A549 (cell line): ENCODE results near the gene KNCN. TPM values are rescaled to one million over a fixed set of nuclear protein-coding genes. Genes with fewer than 3 reads are reported as not detected.

Experiments used
- ATAC-seq, 2 experiments: fragments of 200-7000 bp in 1 of 2; fragments of >200 bp in 1 of 2; cut with Nextera tagmentation in 1 of 2; cut with Tn5 transposase in 1 of 2; 3 replicates each; pipeline versions ENCODE4 v1.8.0 to v1.9.1; 2018 to 2020; ENCODE audit warnings: mild to moderate bottlenecking in 1 of 2, moderate library complexity in 1 of 2
- CTCF ChIA-PET: fragments of 300-600 bp; sonication (Branson Sonifier 250); formaldehyde crosslinking; extraction: SDS; loops from one replicate; lab custom pipeline; 2021; ENCODE audit warnings: antibody characterized with exemption, inconsistent platforms; lab: Yijun Ruan, JAX
- POLR2A ChIA-PET: fragments of 350-600 bp; formaldehyde crosslinking; extraction: SDS; loops from one replicate; lab custom pipeline; 2021; ENCODE audit warnings: antibody characterized with exemption, inconsistent platforms; lab: Yijun Ruan, JAX
- DNase-seq, 2 experiments: peaks; one replicate each; pipeline versions ENCODE4 v3.0.0 to v3.0.0-alpha.2; 2011 to 2016; ENCODE audit warnings: low read depth in 1 of 2, low spot score in 1 of 2
- FAIRE-seq: peaks from 2 replicates; lab custom pipeline; 2011; peaks lifted over from hg19 to GRCh38; lab: Jason Lieb, UNC
- H3K27ac ChIP-seq, 2 experiments: fragments of >200 bp; sonication (Bioruptor Twin); formaldehyde crosslinking; 3 replicates each; pipeline ENCODE4 v1.5.1; 2016 to 2017
- H3K4me1 ChIP-seq: fragments of >200 bp; sonication (Bioruptor Twin); formaldehyde crosslinking; 3 replicates; pipeline ENCODE4 v1.6.1; 2016
- H3K4me2 ChIP-seq: fragments of >200 bp; sonication (Bioruptor Twin); formaldehyde crosslinking; 3 replicates; pipeline ENCODE4 v1.6.1; 2016
- H3K4me3 ChIP-seq: fragments of >200 bp; sonication (Bioruptor Twin); formaldehyde crosslinking; 3 replicates; pipeline ENCODE4 v1.5.1; 2016
- H3K9me3 ChIP-seq: fragments of >200 bp; sonication (Bioruptor Twin); formaldehyde crosslinking; 3 replicates; pipeline ENCODE4 v1.6.1; 2016
- CBX8 ChIP-seq: fragments of 200-600 bp; sonication (generic); IDR thresholded peaks from 2 replicates; pipeline ENCODE4 v1.6.1; 2016
- CHD2 ChIP-seq: fragments of 150-350 bp; IDR thresholded peaks from 2 replicates; pipeline ENCODE4 v1.6.1; 2014; ENCODE audit warnings: low read length; ENCODE audit not compliant: partially characterized antibody
- EHF ChIP-seq: fragments of 250-450 bp; sonication (Bioruptor Pico); IDR thresholded peaks from 2 replicates; pipeline ENCODE4 v1.5.0; 2020; ENCODE audit warnings: mild to moderate bottlenecking
- FOSL2 ChIP-seq, 2 experiments: fragments of 450-650 bp in 1 of 2; fragments of >200 bp in 1 of 2; sonication (Bioruptor Twin) in 1 of 2; formaldehyde crosslinking; IDR thresholded peaks; 2 replicates each; pipeline versions ENCODE4 v1.5.0 to v1.6.1; 2016 to 2020; ENCODE audit warnings: mild to moderate bottlenecking in 1 of 2, moderate library complexity in 1 of 2
- GATA3 ChIP-seq: IDR thresholded peaks from 2 replicates; pipeline ENCODE4 v1.6.1; 2012; ENCODE audit warnings: borderline replicate concordance
- JUN ChIP-seq, 2 experiments: fragments of >200 bp; sonication (Bioruptor Twin); formaldehyde crosslinking; IDR thresholded peaks; 2 replicates in 1 of 2; 3 replicates in 1 of 2; pipeline ENCODE4 v1.6.1; 2016 to 2017
- JUNB ChIP-seq: fragments of >200 bp; sonication (Bioruptor Twin); formaldehyde crosslinking; IDR thresholded peaks from 2 replicates; pipeline ENCODE4 v1.6.1; 2016
- MAZ ChIP-seq: fragments of 150-350 bp; IDR thresholded peaks from 2 replicates; pipeline ENCODE4 v1.6.1; 2014; ENCODE audit warnings: antibody characterized with exemption, low read depth, low read length, borderline replicate concordance
- NR3C1 ChIP-seq: fragments of >200 bp; sonication (Bioruptor Twin); formaldehyde crosslinking; IDR thresholded peaks from 3 replicates; pipeline ENCODE4 v1.6.1; 2017
- RAD21 ChIP-seq, 2 experiments: fragments of >200 bp in 1 of 2; sonication (Bioruptor Twin) in 1 of 2; formaldehyde crosslinking in 1 of 2; IDR thresholded peaks in 1 of 2; conservative IDR thresholded peaks in 1 of 2; 2 replicates in 1 of 2; 3 replicates in 1 of 2; pipeline ENCODE4 v1.6.1; 2012 to 2018; ENCODE audit warnings: inconsistent platforms in 1 of 2
- RARB ChIP-seq: fragments of 250-450 bp; sonication (Bioruptor Pico); IDR thresholded peaks from 2 replicates; pipeline ENCODE4 v1.8.0; 2021; ENCODE audit warnings: mild to moderate bottlenecking, moderate library complexity
- ZFP36 ChIP-seq: fragments of 450-650 bp; IDR thresholded peaks from 2 replicates; pipeline ENCODE4 v1.6.1; 2014; ENCODE audit warnings: borderline replicate concordance; ENCODE audit not compliant: partially characterized antibody
- WGBS: methylation state at CpG from one replicate; pipeline ENCODE4 v1.1.6; 2017; ENCODE audit errors: missing lambda C conversion rate; 5-methylcytosine and 5-hydroxymethylcytosine counted together
- polyA plus RNA-seq, 4 experiments: library from polyadenylated mRNA; depleted of rRNA in 3 of 4; stranded (reverse); fragments of >200 nt; fragmentation: RNase III in 1 of 4; extraction: RNeasy Plus Mini Kit Qiagen cat#74134 plus additional on column Dnase treatment in 1 of 4; gene quantifications; 2 replicates in 3 of 4; 3 replicates in 1 of 4; pipeline ENCODE4 v1.2.3, GENCODE V29; 2011 to 2017
- TF ChIP-seq, protein P1 (sequence below): fragments of 250-450 bp; sonication (Bioruptor Pico); IDR thresholded peaks from 2 replicates; pipeline ENCODE4 v1.5.0; 2020; ENCODE audit warnings: low read depth, mild to moderate bottlenecking, moderate library complexity
- TF ChIP-seq, protein P2 (sequence below): fragments of >200 bp; sonication (Bioruptor Twin); formaldehyde crosslinking; IDR thresholded peaks from 2 replicates; pipeline ENCODE4 v1.6.1; 2016
- TF ChIP-seq, protein P3 (sequence below): fragments of >200 bp; sonication (Bioruptor Twin); formaldehyde crosslinking; IDR thresholded peaks from 3 replicates; pipeline ENCODE4 v1.5.1; 2016
- TF ChIP-seq, protein P4 (sequence below): fragments of 250-450 bp; sonication (Bioruptor Pico); IDR thresholded peaks from 2 replicates; pipeline ENCODE4 v1.5.0; 2021; ENCODE audit warnings: mild to moderate bottlenecking, moderate library complexity, borderline replicate concordance
- TF ChIP-seq, protein P5 (sequence below): fragments of 200-600 bp; sonication (generic); IDR thresholded peaks from 2 replicates; pipeline ENCODE4 v1.6.1; 2016; ENCODE audit warnings: antibody characterized with exemption, mild to moderate bottlenecking, moderate library complexity
- TF ChIP-seq, protein P6 (sequence below): fragments of 450-650 bp; IDR thresholded peaks from 2 replicates; pipeline ENCODE4 v1.6.1; 2014; ENCODE audit warnings: antibody characterized with exemption

KNCN gene
- polyA plus RNA-seq, 2 of the 4 experiments (the other 2 are of a cell fraction) = not detected

DNA sequence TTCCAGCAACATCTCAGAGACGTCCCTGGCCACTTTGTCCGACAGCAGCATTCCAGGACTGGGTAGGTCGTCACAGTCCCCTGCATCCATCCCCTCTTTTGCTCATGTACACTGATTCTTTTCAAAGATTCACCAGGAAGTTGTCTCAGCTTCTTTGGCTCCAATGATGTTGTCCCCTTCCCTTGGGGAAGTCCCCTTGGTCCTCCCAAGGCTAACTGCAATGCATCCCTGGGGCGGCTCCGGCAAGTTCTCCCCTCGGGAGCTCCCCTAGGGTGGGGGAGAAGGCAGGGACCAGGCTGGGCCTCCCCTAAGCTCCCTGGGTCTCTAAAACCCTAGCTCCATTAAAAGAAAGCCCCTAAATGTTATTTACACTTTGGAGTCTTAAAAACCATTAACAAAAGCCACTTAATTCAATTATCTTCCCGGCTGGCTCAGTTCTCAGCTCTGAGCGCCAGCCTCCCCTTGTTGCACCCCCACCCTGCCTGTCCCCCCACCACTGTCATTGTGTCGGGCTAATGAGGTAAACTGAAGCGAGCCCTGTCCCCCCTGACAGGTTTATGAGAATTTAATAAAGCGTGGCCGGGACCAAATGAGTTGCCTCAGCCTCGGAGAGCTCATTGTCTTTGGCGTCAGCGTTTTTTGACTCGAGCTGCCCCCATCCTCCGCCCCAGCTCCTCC is 25.3 kb downstream of the KNCN start:
- no peak for ATAC-seq
- no peak for FAIRE-seq
- no peak overlapping the region for H3K4me3 ChIP-seq
- DNase-seq = no peak
- WGBS = 87% methylated on average over 15 of the region's 17 CpGs
- TF ChIP-seq, protein P1, sequence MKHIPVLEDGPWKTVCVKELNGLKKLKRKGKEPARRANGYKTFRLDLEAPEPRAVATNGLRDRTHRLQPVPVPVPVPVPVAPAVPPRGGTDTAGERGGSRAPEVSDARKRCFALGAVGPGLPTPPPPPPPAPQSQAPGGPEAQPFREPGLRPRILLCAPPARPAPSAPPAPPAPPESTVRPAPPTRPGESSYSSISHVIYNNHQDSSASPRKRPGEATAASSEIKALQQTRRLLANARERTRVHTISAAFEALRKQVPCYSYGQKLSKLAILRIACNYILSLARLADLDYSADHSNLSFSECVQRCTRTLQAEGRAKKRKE (CRISPR knock-in tag) = no peak
- TF ChIP-seq, protein P2, sequence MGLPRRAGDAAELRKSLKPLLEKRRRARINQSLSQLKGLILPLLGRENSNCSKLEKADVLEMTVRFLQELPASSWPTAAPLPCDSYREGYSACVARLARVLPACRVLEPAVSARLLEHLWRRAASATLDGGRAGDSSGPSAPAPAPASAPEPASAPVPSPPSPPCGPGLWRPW = no peak
- TF ChIP-seq RARB (CRISPR knock-in tag) (no peak), RAD21 (conservative IDR thresholded peaks at IDR 0.05 in 1 of 2, IDR thresholded peaks at IDR 0.05 in 1 of 2) (no peak), JUNB (no peak), FOSL2 (IDR thresholded peaks at IDR 0.05) (no peak), FOSL2 (CRISPR knock-in tag; IDR thresholded peaks at IDR 0.05) (no peak), ZFP36 (no peak), NR3C1 (no peak), EHF (CRISPR knock-in tag) (no peak), CBX8 (no peak), JUN (IDR thresholded peaks at IDR 0.05) (no peak), MAZ (no peak), GATA3 (no peak), CHD2 (no peak)
- TF ChIP-seq, protein P3, sequence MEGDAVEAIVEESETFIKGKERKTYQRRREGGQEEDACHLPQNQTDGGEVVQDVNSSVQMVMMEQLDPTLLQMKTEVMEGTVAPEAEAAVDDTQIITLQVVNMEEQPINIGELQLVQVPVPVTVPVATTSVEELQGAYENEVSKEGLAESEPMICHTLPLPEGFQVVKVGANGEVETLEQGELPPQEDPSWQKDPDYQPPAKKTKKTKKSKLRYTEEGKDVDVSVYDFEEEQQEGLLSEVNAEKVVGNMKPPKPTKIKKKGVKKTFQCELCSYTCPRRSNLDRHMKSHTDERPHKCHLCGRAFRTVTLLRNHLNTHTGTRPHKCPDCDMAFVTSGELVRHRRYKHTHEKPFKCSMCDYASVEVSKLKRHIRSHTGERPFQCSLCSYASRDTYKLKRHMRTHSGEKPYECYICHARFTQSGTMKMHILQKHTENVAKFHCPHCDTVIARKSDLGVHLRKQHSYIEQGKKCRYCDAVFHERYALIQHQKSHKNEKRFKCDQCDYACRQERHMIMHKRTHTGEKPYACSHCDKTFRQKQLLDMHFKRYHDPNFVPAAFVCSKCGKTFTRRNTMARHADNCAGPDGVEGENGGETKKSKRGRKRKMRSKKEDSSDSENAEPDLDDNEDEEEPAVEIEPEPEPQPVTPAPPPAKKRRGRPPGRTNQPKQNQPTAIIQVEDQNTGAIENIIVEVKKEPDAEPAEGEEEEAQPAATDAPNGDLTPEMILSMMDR = no peak
- TF ChIP-seq, protein P4, sequence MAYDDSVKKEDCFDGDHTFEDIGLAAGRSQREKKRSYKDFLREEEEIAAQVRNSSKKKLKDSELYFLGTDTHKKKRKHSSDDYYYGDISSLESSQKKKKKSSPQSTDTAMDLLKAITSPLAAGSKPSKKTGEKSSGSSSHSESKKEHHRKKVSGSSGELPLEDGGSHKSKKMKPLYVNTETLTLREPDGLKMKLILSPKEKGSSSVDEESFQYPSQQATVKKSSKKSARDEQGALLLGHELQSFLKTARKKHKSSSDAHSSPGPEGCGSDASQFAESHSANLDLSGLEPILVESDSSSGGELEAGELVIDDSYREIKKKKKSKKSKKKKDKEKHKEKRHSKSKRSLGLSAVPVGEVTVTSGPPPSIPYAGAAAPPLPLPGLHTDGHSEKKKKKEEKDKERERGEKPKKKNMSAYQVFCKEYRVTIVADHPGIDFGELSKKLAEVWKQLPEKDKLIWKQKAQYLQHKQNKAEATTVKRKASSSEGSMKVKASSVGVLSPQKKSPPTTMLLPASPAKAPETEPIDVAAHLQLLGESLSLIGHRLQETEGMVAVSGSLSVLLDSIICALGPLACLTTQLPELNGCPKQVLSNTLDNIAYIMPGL (CRISPR knock-in tag) = no peak
- TF ChIP-seq, protein P5, sequence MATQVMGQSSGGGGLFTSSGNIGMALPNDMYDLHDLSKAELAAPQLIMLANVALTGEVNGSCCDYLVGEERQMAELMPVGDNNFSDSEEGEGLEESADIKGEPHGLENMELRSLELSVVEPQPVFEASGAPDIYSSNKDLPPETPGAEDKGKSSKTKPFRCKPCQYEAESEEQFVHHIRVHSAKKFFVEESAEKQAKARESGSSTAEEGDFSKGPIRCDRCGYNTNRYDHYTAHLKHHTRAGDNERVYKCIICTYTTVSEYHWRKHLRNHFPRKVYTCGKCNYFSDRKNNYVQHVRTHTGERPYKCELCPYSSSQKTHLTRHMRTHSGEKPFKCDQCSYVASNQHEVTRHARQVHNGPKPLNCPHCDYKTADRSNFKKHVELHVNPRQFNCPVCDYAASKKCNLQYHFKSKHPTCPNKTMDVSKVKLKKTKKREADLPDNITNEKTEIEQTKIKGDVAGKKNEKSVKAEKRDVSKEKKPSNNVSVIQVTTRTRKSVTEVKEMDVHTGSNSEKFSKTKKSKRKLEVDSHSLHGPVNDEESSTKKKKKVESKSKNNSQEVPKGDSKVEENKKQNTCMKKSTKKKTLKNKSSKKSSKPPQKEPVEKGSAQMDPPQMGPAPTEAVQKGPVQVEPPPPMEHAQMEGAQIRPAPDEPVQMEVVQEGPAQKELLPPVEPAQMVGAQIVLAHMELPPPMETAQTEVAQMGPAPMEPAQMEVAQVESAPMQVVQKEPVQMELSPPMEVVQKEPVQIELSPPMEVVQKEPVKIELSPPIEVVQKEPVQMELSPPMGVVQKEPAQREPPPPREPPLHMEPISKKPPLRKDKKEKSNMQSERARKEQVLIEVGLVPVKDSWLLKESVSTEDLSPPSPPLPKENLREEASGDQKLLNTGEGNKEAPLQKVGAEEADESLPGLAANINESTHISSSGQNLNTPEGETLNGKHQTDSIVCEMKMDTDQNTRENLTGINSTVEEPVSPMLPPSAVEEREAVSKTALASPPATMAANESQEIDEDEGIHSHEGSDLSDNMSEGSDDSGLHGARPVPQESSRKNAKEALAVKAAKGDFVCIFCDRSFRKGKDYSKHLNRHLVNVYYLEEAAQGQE = no peak
- TF ChIP-seq, protein P6, sequence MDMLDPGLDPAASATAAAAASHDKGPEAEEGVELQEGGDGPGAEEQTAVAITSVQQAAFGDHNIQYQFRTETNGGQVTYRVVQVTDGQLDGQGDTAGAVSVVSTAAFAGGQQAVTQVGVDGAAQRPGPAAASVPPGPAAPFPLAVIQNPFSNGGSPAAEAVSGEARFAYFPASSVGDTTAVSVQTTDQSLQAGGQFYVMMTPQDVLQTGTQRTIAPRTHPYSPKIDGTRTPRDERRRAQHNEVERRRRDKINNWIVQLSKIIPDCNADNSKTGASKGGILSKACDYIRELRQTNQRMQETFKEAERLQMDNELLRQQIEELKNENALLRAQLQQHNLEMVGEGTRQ = no peak
- TF ChIP-seq, all 56 proteins: peak for 0
- ChIA-PET POLR2A (no interaction called here), CTCF (interaction anchor here (0.8 to 11.5 kb wide), 15 partner anchors 9 to 119 kb away, joined by 3 to 235 read pairs (median 17); partner anchors contain the start of gene DMBX1)
- no peak overlapping the region for H3K4me2 ChIP-seq
- H3K4me1 ChIP-seq = peaks cover 47% of the 10 kb centered on the region
- no peaks in the 10 kb centered on the region for H3K9me3 ChIP-seq
- peak overlapping the region in 1 of 2 experiments; percentile 68; a peak in 3 of 6 replicates for H3K27ac ChIP-seq
